ENCODE measurements around the gene USP49. TPM values are rescaled to one million over a fixed set of nuclear protein-coding genes. Genes with fewer than 3 reads are reported as not detected.

USP49 gene
- total and polyA plus RNA-seq, 2 of the 13 experiments (the other 11 are each of a cell fraction or from before 2014, with no cell fraction given) = 2.9 to 4.3 TPM

DNA sequence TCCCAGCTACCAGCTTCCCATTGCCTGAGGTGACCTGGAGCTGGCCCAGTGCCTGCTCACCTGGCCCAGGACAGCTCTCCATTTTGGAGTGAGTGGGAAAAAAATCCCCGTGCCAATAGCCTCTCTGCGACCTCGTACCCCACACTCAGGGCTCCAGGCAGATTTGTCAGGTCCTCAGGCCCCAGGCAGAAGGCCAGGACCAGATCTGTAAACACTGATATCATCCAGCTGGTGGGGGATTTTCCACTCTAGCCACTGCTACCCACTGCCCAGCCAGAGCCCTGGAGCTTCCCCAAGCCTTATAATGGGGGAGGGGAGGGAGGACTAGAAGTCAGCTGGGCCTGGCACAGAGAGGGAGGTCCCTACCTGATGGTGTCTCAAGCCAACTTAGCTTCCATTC lies 146.6 kb downstream of the USP49 start:
- DNase-seq (ENCODE audit: low spot score) = peak; percentile 73
- ChIA-PET CTCF (ENCODE audit: low intra/inter-chr PET ratio, low total read pairs) (no interaction called here), POLR2A (interaction anchor here (0.6 to 7.2 kb wide), 14 partner anchors 8 to 1034 kb away, joined by 3 to 120 read pairs (median 7); partner anchors contain the start of genes FRS3, TFEB and TOMM6)
- H3K79me2 ChIP-seq (ENCODE audit: insufficient read depth, low read length) = no peaks in the 10 kb centered on the region
- FAIRE-seq = no peak
- intact Hi-C loops (cut with micrococcal nuclease; ENCODE audit: unreplicated experiment) = loop anchor here (1.0 kb wide), 1 partner anchor 20 kb away; no protein-coding TSS in a partner anchor
- peak overlapping the region; percentile 49 for H3K9ac ChIP-seq (ENCODE audit: insufficient read depth, low read depth, low read length)
- H3K4me2 ChIP-seq (ENCODE audit: low read depth, low read length) = peak overlapping the region; percentile 88
- no peaks in the 10 kb centered on the region for H3K36me3 ChIP-seq (replicated peaks in 1 of 2; ENCODE audit: control insufficient read depth in 1 of 2, insufficient read depth in 2 of 2, low read length in 2 of 2)
- in situ Hi-C loops (cut with HindIII; ENCODE audit: extremely low pct_ligation_motif_present, low pct_unique_long_range_greater_than_20kb) = no loop called here
- H3K27me3 ChIP-seq (ENCODE audit: control insufficient read depth in 1 of 2, insufficient read depth in 2 of 2, low read length in 2 of 2) = no peaks in the 10 kb centered on the region
- no peaks in the 10 kb centered on the region for H4K20me1 ChIP-seq (ENCODE audit: insufficient read depth, low read length)
- 33% methylated on average over 3 of the region's 3 CpGs for WGBS (ENCODE audit: low lambda C conversion rate)
- peak overlapping the region; percentile 91 for H3K27ac ChIP-seq (ENCODE audit: extremely low read length, insufficient read depth, low read length)
- peaks cover 73% of the 10 kb centered on the region for H3K4me1 ChIP-seq (ENCODE audit: insufficient read depth, low read length)
- BruUV-seq (replicated peaks) = no TSS peak
- no peaks in the 10 kb centered on the region for H3K9me3 ChIP-seq (ENCODE audit: low read length)
- peak overlapping the region in 1 of 3 experiments; percentile 60; a peak in 1 of 6 replicates for H3K4me3 ChIP-seq (replicated peaks in 1 of 3; ENCODE audit: insufficient read depth in 1 of 3, low read depth in 2 of 3, low read length in 3 of 3)
- ATAC-seq = peak; percentile 8; the same call in 2 of the 3 replicates
- peak overlapping the region; percentile 3 for H2AFZ ChIP-seq (ENCODE audit: low read length)
- TF ChIP-seq, protein P1, sequence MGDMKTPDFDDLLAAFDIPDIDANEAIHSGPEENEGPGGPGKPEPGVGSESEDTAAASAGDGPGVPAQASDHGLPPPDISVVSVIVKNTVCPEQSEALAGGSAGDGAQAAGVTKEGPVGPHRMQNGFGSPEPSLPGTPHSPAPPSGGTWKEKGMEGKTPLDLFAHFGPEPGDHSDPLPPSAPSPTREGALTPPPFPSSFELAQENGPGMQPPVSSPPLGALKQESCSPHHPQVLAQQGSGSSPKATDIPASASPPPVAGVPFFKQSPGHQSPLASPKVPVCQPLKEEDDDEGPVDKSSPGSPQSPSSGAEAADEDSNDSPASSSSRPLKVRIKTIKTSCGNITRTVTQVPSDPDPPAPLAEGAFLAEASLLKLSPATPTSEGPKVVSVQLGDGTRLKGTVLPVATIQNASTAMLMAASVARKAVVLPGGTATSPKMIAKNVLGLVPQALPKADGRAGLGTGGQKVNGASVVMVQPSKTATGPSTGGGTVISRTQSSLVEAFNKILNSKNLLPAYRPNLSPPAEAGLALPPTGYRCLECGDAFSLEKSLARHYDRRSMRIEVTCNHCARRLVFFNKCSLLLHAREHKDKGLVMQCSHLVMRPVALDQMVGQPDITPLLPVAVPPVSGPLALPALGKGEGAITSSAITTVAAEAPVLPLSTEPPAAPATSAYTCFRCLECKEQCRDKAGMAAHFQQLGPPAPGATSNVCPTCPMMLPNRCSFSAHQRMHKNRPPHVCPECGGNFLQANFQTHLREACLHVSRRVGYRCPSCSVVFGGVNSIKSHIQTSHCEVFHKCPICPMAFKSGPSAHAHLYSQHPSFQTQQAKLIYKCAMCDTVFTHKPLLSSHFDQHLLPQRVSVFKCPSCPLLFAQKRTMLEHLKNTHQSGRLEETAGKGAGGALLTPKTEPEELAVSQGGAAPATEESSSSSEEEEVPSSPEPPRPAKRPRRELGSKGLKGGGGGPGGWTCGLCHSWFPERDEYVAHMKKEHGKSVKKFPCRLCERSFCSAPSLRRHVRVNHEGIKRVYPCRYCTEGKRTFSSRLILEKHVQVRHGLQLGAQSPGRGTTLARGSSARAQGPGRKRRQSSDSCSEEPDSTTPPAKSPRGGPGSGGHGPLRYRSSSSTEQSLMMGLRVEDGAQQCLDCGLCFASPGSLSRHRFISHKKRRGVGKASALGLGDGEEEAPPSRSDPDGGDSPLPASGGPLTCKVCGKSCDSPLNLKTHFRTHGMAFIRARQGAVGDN (CRISPR knock-in tag; IDR thresholded peaks at IDR 0.05) = peak; percentile 51
- TF ChIP-seq HOXA3 (CRISPR knock-in tag; IDR thresholded peaks at IDR 0.05) = peak; percentile 39; the same call in 1 of the 2 replicates
- TF ChIP-seq, protein P2, sequence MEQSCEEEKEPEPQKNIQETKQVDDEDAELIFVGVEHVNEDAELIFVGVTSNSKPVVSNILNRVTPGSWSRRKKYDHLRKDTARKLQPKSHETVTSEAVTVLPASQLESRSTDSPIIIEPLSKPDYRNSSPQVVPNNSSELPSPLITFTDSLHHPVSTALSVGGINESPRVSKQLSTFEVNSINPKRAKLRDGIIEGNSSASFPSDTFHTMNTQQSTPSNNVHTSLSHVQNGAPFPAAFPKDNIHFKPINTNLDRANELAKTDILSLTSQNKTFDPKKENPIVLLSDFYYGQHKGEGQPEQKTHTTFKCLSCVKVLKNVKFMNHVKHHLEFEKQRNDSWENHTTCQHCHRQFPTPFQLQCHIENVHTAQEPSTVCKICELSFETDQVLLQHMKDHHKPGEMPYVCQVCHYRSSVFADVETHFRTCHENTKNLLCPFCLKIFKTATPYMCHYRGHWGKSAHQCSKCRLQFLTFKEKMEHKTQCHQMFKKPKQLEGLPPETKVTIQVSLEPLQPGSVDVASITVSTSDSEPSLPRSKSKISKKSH (CRISPR knock-in tag; IDR thresholded peaks at IDR 0.05; ENCODE audit: borderline replicate concordance) = no peak
- TF ChIP-seq ZFP90 (CRISPR knock-in tag; IDR thresholded peaks at IDR 0.05; ENCODE audit: borderline replicate concordance) = no peak
- TF ChIP-seq, protein P3, sequence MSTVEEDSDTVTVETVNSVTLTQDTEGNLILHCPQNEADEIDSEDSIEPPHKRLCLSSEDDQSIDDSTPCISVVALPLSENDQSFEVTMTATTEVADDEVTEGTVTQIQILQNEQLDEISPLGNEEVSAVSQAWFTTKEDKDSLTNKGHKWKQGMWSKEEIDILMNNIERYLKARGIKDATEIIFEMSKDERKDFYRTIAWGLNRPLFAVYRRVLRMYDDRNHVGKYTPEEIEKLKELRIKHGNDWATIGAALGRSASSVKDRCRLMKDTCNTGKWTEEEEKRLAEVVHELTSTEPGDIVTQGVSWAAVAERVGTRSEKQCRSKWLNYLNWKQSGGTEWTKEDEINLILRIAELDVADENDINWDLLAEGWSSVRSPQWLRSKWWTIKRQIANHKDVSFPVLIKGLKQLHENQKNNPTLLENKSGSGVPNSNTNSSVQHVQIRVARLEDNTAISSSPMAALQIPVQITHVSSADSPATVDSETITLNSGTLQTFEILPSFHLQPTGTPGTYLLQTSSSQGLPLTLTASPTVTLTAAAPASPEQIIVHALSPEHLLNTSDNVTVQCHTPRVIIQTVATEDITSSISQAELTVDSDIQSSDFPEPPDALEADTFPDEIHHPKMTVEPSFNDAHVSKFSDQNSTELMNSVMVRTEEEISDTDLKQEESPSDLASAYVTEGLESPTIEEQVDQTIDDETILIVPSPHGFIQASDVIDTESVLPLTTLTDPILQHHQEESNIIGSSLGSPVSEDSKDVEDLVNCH (CRISPR knock-in tag; IDR thresholded peaks at IDR 0.05) = no peak
- TF ChIP-seq ZMAT3 (CRISPR knock-in tag; conservative IDR thresholded peaks at IDR 0.05) = 0 out of 2 replicates have a peak, but pooled peaks have one; percentile 31
- TF ChIP-seq FOXK1 (CRISPR knock-in tag; IDR thresholded peaks at IDR 0.05; ENCODE audit: borderline replicate concordance, low read depth) = peak; percentile 31; the same call in 1 of the 2 replicates
- no peak for TF ChIP-seq FOXA1 (IDR thresholded peaks at IDR 0.05)
- TF ChIP-seq FOXA1 (CRISPR knock-in tag; IDR thresholded peaks at IDR 0.05) = peak; percentile 80
- TF ChIP-seq ZBTB38 (CRISPR knock-in tag; IDR thresholded peaks at IDR 0.05) = no peak
- TF ChIP-seq ZNF605 (CRISPR knock-in tag; IDR thresholded peaks at IDR 0.05) = 0 out of 2 replicates have a peak, but pooled peaks have one; percentile 9
- TF ChIP-seq, protein P4, sequence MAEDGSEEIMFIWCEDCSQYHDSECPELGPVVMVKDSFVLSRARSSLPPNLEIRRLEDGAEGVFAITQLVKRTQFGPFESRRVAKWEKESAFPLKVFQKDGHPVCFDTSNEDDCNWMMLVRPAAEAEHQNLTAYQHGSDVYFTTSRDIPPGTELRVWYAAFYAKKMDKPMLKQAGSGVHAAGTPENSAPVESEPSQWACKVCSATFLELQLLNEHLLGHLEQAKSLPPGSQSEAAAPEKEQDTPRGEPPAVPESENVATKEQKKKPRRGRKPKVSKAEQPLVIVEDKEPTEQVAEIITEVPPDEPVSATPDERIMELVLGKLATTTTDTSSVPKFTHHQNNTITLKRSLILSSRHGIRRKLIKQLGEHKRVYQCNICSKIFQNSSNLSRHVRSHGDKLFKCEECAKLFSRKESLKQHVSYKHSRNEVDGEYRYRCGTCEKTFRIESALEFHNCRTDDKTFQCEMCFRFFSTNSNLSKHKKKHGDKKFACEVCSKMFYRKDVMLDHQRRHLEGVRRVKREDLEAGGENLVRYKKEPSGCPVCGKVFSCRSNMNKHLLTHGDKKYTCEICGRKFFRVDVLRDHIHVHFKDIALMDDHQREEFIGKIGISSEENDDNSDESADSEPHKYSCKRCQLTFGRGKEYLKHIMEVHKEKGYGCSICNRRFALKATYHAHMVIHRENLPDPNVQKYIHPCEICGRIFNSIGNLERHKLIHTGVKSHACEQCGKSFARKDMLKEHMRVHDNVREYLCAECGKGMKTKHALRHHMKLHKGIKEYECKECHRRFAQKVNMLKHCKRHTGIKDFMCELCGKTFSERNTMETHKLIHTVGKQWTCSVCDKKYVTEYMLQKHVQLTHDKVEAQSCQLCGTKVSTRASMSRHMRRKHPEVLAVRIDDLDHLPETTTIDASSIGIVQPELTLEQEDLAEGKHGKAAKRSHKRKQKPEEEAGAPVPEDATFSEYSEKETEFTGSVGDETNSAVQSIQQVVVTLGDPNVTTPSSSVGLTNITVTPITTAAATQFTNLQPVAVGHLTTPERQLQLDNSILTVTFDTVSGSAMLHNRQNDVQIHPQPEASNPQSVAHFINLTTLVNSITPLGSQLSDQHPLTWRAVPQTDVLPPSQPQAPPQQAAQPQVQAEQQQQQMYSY (CRISPR knock-in tag; IDR thresholded peaks at IDR 0.05) = no peak
